Glutamatergic neuron (in vitro differentiated cells): ENCODE measurements around the gene ZFYVE28. TPM values are rescaled to one million over a fixed set of nuclear protein-coding genes. Genes with fewer than 3 reads are reported as not detected.
"Not testable (repeated sequence)": the region's sequence is repeated elsewhere in the genome, so short reads cannot be mapped to it uniquely, and the experiment has no call there.

ENCODE experiments used
- DNase-seq: peaks from one replicate; pipeline ENCODE4 v3.0.0; 2022
- H3K27ac Mint-ChIP-seq: one replicate; pipeline ENCODE4 v1.8.0; 2020; ENCODE audit warnings: mild to moderate bottlenecking, mixed read lengths, inconsistent platforms; ENCODE audit not compliant: unreplicated experiment
- H3K27me3 Mint-ChIP-seq: one replicate; pipeline ENCODE4 v1.8.0; 2020; ENCODE audit warnings: mild to moderate bottlenecking, moderate library complexity, mixed read lengths, inconsistent platforms; ENCODE audit not compliant: unreplicated experiment
- H3K36me3 Mint-ChIP-seq: one replicate; pipeline ENCODE4 v1.8.0; 2020; ENCODE audit warnings: mild to moderate bottlenecking, mixed read lengths, inconsistent platforms; ENCODE audit not compliant: unreplicated experiment
- H3K4me1 Mint-ChIP-seq: one replicate; pipeline ENCODE4 v1.8.0; 2020; ENCODE audit warnings: mild to moderate bottlenecking, low read depth, mixed read lengths, inconsistent platforms; ENCODE audit not compliant: unreplicated experiment
- H3K4me3 Mint-ChIP-seq: one replicate; pipeline ENCODE4 v1.8.0; 2020; ENCODE audit warnings: mild to moderate bottlenecking, mixed read lengths, inconsistent platforms; ENCODE audit not compliant: unreplicated experiment
- H3K9me3 Mint-ChIP-seq: one replicate; pipeline ENCODE4 v1.8.0; 2020; ENCODE audit warnings: mild to moderate bottlenecking, moderate library complexity, mixed read lengths, inconsistent platforms; ENCODE audit not compliant: unreplicated experiment
- CTCF ChIP-seq: fragments of 200-600 bp; sonication (generic); IDR thresholded peaks from one replicate; pipeline ENCODE4 v1.5.0; 2021; ENCODE audit not compliant: partially characterized antibody, unreplicated experiment
- total RNA-seq: library from RNA; stranded (reverse); fragmentation: NEBNext Ultra II Directional; extraction: Animal tissue kit (Norgen Biotek cat#: 25700); gene quantifications from one replicate; pipeline ENCODE4 v1.2.1, GENCODE V29; 2021; ENCODE audit not compliant: unreplicated experiment

Gene ZFYVE28
- total RNA-seq, 1 donor from 2014 or later: 4.8 TPM

GRCh38 chr4:2277956-2278355 is 140.5 kb downstream of the ZFYVE28 start:
- Mint-ChIP-seq H3K9me3 (peaks cover 2% of the 10 kb centered on the region), H3K27me3 (no peaks in the 10 kb centered on the region), H3K36me3 (no peaks in the 10 kb centered on the region), H3K27ac (no peak overlapping the region), H3K4me1 (no peaks in the 10 kb centered on the region), H3K4me3 (no peak overlapping the region)
- TF ChIP-seq CTCF: no peak
- no peak for DNase-seq

- H3K27me3 Mint-ChIP-seq: no peaks in the 10 kb centered on the region
- peak; percentile 6 for DNase-seq
- no peaks in the 10 kb centered on the region for H3K4me1 Mint-ChIP-seq
- no peaks in the 10 kb centered on the region for H3K36me3 Mint-ChIP-seq
- peaks cover 2% of the 10 kb centered on the region for H3K9me3 Mint-ChIP-seq
- no peak for TF ChIP-seq CTCF
- no peak overlapping the region for H3K4me3 Mint-ChIP-seq
- no peak overlapping the region for H3K27ac Mint-ChIP-seq
Measured at GRCh38 chr4:2276581-2277325, 141.7 kb downstream of the ZFYVE28 start.

DNA sequence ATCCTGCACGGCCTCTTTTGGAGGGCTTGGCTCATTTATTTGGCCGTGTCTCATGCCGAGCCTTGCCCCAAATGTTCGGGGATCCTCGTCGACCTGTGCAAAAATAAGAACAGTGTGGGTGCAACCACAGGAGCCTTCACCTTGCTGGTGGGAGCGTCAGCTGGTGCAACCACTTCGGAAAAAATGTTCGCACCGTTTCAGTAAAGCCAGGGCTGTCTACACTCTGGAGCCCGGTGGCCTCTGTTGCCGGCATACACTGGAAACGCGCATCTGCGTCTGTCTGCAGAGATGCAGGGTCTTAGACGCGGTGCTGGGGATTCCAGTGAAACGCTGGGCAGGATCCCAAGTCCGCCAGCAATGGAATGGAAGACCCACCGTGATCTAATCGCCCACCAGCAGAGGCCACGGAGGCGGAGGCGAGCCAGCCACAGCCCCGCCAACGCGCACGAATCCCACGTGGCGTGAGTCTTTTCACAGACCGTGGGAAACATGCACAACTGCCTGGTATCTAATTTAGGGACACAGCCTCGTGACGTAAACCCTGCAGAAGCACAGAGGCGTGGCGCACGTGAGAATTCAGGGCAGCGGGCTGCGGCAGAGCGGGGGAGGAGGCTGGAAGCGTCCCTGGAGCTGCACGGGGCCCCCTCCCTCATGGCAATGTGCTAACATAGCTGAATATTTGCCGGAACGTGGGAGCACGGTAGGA is 142.7 kb downstream of the ZFYVE28 start:
- no peaks in the 10 kb centered on the region for H3K36me3 Mint-ChIP-seq
- H3K27me3 Mint-ChIP-seq: no peaks in the 10 kb centered on the region
- H3K9me3 Mint-ChIP-seq: peaks cover 2% of the 10 kb centered on the region
- DNase-seq: peak; percentile 5
- H3K4me3 Mint-ChIP-seq: no peak overlapping the region
- H3K27ac Mint-ChIP-seq: no peak overlapping the region
- no peaks in the 10 kb centered on the region for H3K4me1 Mint-ChIP-seq
- no peak for TF ChIP-seq CTCF

GRCh38 chr4:2275044-2275397 is 143.4 kb downstream of the ZFYVE28 start:
- not testable (repeated sequence) for H3K4me3 Mint-ChIP-seq, H3K9me3 Mint-ChIP-seq, H3K27me3 Mint-ChIP-seq, H3K36me3 Mint-ChIP-seq, H3K4me1 Mint-ChIP-seq, H3K27ac Mint-ChIP-seq
- DNase-seq: peak; percentile 3

- Mint-ChIP-seq H3K27me3 (no peaks in the 10 kb centered on the region), H3K4me1 (peaks cover 1% of the 10 kb centered on the region), H3K4me3 (no peak overlapping the region), H3K9me3 (no peaks in the 10 kb centered on the region), H3K36me3 (no peaks in the 10 kb centered on the region), H3K27ac (no peak overlapping the region)
- DNase-seq: peak; percentile 6
- no peak for TF ChIP-seq CTCF
Measured at GRCh38 chr4:2274320-2275043, 144.0 kb downstream of the ZFYVE28 start.
